ENCODE measurements around the gene SAMD4B. TPM values are rescaled to one million over a fixed set of nuclear protein-coding genes. Genes with fewer than 3 reads are reported as not detected.
A peak's percentile ranks its signal among the peaks of the same experiment; 100 is the strongest.

The SAMD4B gene, protein sequence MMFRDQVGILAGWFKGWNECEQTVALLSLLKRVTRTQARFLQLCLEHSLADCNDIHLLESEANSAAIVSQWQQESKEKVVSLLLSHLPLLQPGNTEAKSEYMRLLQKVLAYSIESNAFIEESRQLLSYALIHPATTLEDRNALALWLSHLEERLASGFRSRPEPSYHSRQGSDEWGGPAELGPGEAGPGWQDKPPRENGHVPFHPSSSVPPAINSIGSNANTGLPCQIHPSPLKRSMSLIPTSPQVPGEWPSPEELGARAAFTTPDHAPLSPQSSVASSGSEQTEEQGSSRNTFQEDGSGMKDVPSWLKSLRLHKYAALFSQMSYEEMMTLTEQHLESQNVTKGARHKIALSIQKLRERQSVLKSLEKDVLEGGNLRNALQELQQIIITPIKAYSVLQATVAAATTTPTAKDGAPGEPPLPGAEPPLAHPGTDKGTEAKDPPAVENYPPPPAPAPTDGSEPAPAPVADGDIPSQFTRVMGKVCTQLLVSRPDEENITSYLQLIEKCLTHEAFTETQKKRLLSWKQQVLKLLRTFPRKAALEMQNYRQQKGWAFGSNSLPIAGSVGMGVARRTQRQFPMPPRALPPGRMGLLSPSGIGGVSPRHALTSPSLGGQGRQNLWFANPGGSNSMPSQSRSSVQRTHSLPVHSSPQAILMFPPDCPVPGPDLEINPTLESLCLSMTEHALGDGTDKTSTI
- total RNA-seq (39.2 and 54.8 TPM in 2 replicates), polyA plus RNA-seq (61.0 and 66.5 TPM in 2 replicates)

DNA sequence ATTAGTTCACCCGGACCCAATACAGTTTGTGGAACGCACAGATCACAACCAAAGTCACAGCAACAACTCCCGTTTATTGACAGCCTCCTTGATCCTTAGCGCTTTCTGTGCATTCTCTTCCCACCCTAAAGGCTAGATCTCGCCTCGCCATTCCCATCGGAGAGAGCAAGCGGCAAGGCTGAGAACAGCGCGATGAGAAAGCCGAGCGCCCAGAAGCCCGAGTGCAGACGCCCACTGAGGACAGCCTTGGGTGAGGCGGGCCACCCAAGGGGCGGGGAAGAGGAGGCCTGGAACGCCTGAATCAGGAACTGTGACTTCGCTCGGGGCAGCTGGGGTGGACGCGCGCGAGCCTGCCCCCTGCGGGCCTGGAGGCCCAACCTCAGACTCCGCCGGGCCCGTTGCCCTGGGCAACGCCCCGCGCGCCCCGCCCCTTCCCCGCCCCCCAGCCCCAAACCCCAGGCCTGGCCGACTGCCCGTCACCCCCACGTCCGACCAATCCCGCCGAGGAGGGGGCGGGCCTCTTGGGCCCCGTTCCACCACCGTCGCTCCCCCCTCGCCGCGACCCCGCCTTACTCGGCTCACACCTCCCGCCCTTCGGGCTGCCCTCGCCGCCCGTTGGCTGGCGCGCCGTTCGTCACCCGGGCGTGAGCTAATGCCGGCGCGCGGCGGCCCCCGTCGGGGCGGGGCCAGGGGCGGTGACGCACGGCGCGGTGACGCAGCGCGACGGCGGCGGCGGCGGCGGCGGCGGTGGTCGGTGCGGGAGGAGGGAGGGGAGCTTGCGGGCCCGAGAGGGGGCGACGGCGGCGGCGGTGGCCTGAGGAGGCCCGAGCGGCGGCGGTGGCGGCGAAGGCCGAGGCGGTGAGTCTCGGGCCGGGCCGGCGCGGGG is at the start of gene SAMD4B:
Gene SAMD4B (plus strand): TSS at position 703 of the 886 bp plus-strand sequence. CDS start 14,473 bp downstream, outside the sequence.
- H2AFZ ChIP-seq, result peak within 1 kb of the TSS; percentile 90
- H3K36me3 ChIP-seq (replicated peaks; ENCODE audit: insufficient read depth, low read depth), result no peaks in the 10 kb centered on the region
- TF ChIP-seq EZH2 (IDR thresholded peaks at IDR 0.05; ENCODE audit: borderline replicate concordance), result no peak
- TF ChIP-seq, protein P1, sequence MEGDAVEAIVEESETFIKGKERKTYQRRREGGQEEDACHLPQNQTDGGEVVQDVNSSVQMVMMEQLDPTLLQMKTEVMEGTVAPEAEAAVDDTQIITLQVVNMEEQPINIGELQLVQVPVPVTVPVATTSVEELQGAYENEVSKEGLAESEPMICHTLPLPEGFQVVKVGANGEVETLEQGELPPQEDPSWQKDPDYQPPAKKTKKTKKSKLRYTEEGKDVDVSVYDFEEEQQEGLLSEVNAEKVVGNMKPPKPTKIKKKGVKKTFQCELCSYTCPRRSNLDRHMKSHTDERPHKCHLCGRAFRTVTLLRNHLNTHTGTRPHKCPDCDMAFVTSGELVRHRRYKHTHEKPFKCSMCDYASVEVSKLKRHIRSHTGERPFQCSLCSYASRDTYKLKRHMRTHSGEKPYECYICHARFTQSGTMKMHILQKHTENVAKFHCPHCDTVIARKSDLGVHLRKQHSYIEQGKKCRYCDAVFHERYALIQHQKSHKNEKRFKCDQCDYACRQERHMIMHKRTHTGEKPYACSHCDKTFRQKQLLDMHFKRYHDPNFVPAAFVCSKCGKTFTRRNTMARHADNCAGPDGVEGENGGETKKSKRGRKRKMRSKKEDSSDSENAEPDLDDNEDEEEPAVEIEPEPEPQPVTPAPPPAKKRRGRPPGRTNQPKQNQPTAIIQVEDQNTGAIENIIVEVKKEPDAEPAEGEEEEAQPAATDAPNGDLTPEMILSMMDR (IDR thresholded peaks at IDR 0.05; ENCODE audit: poor library complexity), result peak; percentile 77
- H3K4me1 ChIP-seq (ENCODE audit: insufficient read depth), result peaks cover 16% of the 10 kb centered on the region
- peaks cover 56% of the 10 kb centered on the region for H3K79me2 ChIP-seq
- H3K4me3 ChIP-seq, result peak within 1 kb of the TSS; percentile 95
- WGBS (ENCODE audit: low lambda C conversion rate, missing lambda C conversion rate), result 1% methylated on average over 24 of the region's 105 CpGs
- no peaks in the 10 kb centered on the region for H3K9me2 ChIP-seq (replicated peaks; ENCODE audit: insufficient read depth)
- peak; percentile 100 for DNase-seq (ENCODE audit: low spot score)
- peak within 1 kb of the TSS; percentile 89 for H3K27ac ChIP-seq
- H3K27me3 ChIP-seq, result no peaks in the 10 kb centered on the region
- H4K20me1 ChIP-seq (ENCODE audit: insufficient read depth, poor library complexity, severe bottlenecking), result peaks cover 25% of the 10 kb centered on the region
- H3K9me3 ChIP-seq (ENCODE audit: low read depth), result no peaks in the 10 kb centered on the region
- peak within 1 kb of the TSS; percentile 91 for H3K4me2 ChIP-seq

DNA sequence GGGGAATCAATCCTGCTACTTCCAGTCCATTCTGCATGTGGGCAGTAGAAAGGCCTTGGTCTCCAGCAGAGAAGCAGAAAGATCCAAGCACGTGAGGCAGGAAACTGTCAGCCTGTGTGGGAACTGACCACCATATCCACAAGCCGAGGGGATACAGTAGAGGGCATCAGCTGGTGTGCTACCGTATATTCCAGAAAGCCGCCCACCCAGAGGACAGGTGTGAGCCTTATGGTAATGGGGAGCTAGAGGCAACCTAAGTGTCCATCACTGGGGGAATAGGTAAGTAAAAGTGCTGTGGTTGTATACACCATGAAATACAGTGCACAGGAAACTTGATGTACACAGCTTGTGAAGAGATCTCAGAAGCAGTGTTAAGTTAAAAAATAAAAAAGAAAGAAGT is 48.8 kb upstream of the SAMD4B start:
- H3K4me2 ChIP-seq, result no peak overlapping the region
- no peak overlapping the region for H3K27ac ChIP-seq
- no peaks in the 10 kb centered on the region for H3K79me2 ChIP-seq
- no peaks in the 10 kb centered on the region for H4K20me1 ChIP-seq (ENCODE audit: insufficient read depth, poor library complexity, severe bottlenecking)
- WGBS (ENCODE audit: low lambda C conversion rate, missing lambda C conversion rate), result 73% methylated on average over 4 of the region's 4 CpGs
- H3K9me3 ChIP-seq (ENCODE audit: low read depth), result no peaks in the 10 kb centered on the region
- TF ChIP-seq, protein P1 (IDR thresholded peaks at IDR 0.05; ENCODE audit: poor library complexity), result no peak
- TF ChIP-seq EZH2phosphoT487 (IDR thresholded peaks at IDR 0.05; ENCODE audit: low read depth, severe bottlenecking, unreplicated experiment), result no peak
- TF ChIP-seq EZH2 (IDR thresholded peaks at IDR 0.05; ENCODE audit: borderline replicate concordance), result no peak
- DNase-seq (ENCODE audit: low spot score), result no peak
- peaks cover 16% of the 10 kb centered on the region for H3K27me3 ChIP-seq
- no peak overlapping the region for H2AFZ ChIP-seq
- no peaks in the 10 kb centered on the region for H3K36me3 ChIP-seq (replicated peaks; ENCODE audit: insufficient read depth, low read depth)
- H3K9me2 ChIP-seq (replicated peaks; ENCODE audit: insufficient read depth), result no peaks in the 10 kb centered on the region
- H3K4me3 ChIP-seq, result no peak overlapping the region
- H3K4me1 ChIP-seq (ENCODE audit: insufficient read depth), result no peaks in the 10 kb centered on the region

DNA sequence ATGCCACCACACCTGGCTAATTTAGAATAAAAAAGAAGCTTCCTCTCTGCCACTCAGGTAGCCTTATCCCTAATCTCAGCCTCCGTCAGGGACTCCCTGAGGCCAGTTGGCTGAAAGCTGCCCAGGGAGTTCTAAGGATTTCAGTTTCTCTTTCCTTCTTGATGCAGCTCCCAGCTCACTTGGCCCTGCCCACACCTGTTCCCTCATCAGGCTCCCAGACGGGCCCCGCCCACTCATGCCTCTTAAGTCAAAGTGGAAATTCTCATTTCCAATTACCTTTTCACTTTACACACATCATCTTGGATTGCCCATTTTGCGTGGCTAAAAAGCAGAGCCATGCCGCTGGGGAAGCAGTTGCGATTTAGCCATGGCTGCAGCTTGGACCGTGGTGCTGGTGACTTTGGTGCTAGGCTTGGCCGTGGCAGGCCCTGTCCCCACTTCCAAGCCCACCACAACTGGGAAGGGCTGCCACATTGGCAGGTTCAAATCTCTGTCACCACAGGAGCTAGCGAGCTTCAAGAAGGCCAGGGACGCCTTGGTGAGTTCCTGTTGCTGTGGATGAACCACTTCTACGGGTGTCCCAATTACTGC is 46.1 kb upstream of the SAMD4B start, which contains the start of gene IFNL1:
Gene IFNL1 (plus strand): TSS at position 353 of the 591 bp plus-strand sequence. CDS start 15 bp downstream, at position 368.
- Histone ChIP-seq H4K20me1 (ENCODE audit: insufficient read depth, poor library complexity, severe bottlenecking) (no peaks in the 10 kb centered on the region), H3K4me3 (no peak within 1 kb of the TSS), H3K4me1 (ENCODE audit: insufficient read depth) (no peaks in the 10 kb centered on the region), H3K9me3 (ENCODE audit: low read depth) (no peaks in the 10 kb centered on the region), H3K27me3 (peaks cover 3% of the 10 kb centered on the region), H3K27ac (no peak within 1 kb of the TSS), H3K36me3 (replicated peaks; ENCODE audit: insufficient read depth, low read depth) (no peaks in the 10 kb centered on the region), H3K4me2 (no peak within 1 kb of the TSS), H3K9me2 (replicated peaks; ENCODE audit: insufficient read depth) (no peaks in the 10 kb centered on the region), H3K79me2 (no peaks in the 10 kb centered on the region), H2AFZ (no peak within 1 kb of the TSS)
- peak; percentile 56 for DNase-seq (ENCODE audit: low spot score)
- 89% methylated on average over 11 of the region's 11 CpGs for WGBS (ENCODE audit: low lambda C conversion rate, missing lambda C conversion rate)
- TF ChIP-seq, protein P1 (IDR thresholded peaks at IDR 0.05; ENCODE audit: poor library complexity), result no peak
- no peak for TF ChIP-seq EZH2phosphoT487 (IDR thresholded peaks at IDR 0.05; ENCODE audit: low read depth, severe bottlenecking, unreplicated experiment)

Measured in hepatocyte (in vitro differentiated cells).